SK-N-MC (cell line): Measurements from ENCODE around the gene GSAP.

Source experiments
- EZH2 ChIP-seq: fragments of 200-600 bp; sonication (generic); IDR thresholded peaks from one replicate; pipeline ENCODE4 v1.6.1; 2017; ENCODE audit warnings: antibody characterized with exemption
- FOXP2 ChIP-seq: optimal IDR thresholded peaks from 2 replicates; pipeline ENCODE3; 2011; ENCODE audit warnings: mild to moderate bottlenecking, moderate library complexity; ENCODE audit not compliant: insufficient read depth; ENCODE audit errors: extremely low read length, control extremely low read depth
- POLR2AphosphoS5 ChIP-seq: IDR thresholded peaks from 2 replicates; pipeline ENCODE4 v1.6.1; 2012; ENCODE audit warnings: mild to moderate bottlenecking, low read depth, low read length, borderline replicate concordance

- TF ChIP-seq POLR2AphosphoS5 (no peak), EZH2 (no peak), FOXP2 (no peak)
Measured at GRCh38 chr7:77284616-77285015, 131.5 kb downstream of the GSAP start.
